Dermis blood vessel endothelial cell (primary cell): ENCODE data around the gene DUSP9. TPM values are rescaled to one million over a fixed set of nuclear protein-coding genes. Genes with fewer than 3 reads are reported as not detected.
A peak's percentile ranks its signal among the peaks of the same experiment; 100 is the strongest.
"Not testable (repeated sequence)": the region's sequence is repeated elsewhere in the genome, so short reads cannot be mapped to it uniquely, and the experiment has no call there.

Experiments used
- DNase-seq: peaks from one replicate; pipeline ENCODE4 v3.0.0; 2010
- total RNA-seq: library from RNA; depleted of rRNA; stranded (reverse); fragments of >200 nt; gene quantifications from 2 replicates; pipeline ENCODE4 v1.2.3, GENCODE V29; 2014

DUSP9 gene
- total RNA-seq, 1 donor from 2014 or later = 0.17 TPM

- DNase-seq = no peak
Observed at GRCh38 chrX:153673428-153674218, 26.6 kb downstream of the DUSP9 start, which contains the start of gene PNCK. TSS of gene PNCK (minus strand) at chrX:153673813. CDS start at chrX:153673076, 737 bp downstream.

GRCh38 chrX:153674219-153674851, 27.3 kb downstream of the DUSP9 start:
- DNase-seq = no peak

- DNase-seq = no peak
Observed at GRCh38 chrX:153681175-153681574, 34.2 kb downstream of the DUSP9 start.

GRCh38 chrX:153683486-153683885, 36.5 kb downstream of the DUSP9 start:
- DNase-seq = not testable (repeated sequence)

- no peak for DNase-seq
Observed at GRCh38 chrX:153684467-153685155, 37.6 kb downstream of the DUSP9 start.

- DNase-seq = no peak
Observed at GRCh38 chrX:153685156-153685536, 38.1 kb downstream of the DUSP9 start.

GRCh38 chrX:153685751-153686696, 39.0 kb downstream of the DUSP9 start:
- DNase-seq = no peak

- DNase-seq = no peak
Observed at GRCh38 chrX:153686711-153687110, 39.7 kb downstream of the DUSP9 start.

GRCh38 chrX:153687121-153688039, 40.4 kb downstream of the DUSP9 start, which contains the start of gene SLC6A8:
TSS of gene SLC6A8 (plus strand) at chrX:153687926. CDS start at chrX:153688575, 649 bp downstream.
- DNase-seq = peak; percentile 57

- no peak for DNase-seq
Observed at GRCh38 chrX:153688071-153688470, 41.1 kb downstream of the DUSP9 start.

- DNase-seq = no peak
Observed at GRCh38 chrX:153688506-153688905, 41.5 kb downstream of the DUSP9 start.

- peak; percentile 37 for DNase-seq
Observed at GRCh38 chrX:153688911-153689590, 42.0 kb downstream of the DUSP9 start.

GRCh38 chrX:153689654-153690465, 42.9 kb downstream of the DUSP9 start:
- DNase-seq = no peak

- DNase-seq = no peak
Observed at GRCh38 chrX:153690466-153690865, 43.5 kb downstream of the DUSP9 start.

GRCh38 chrX:153691032-153691827, 44.2 kb downstream of the DUSP9 start:
- not testable (repeated sequence) for DNase-seq

GRCh38 chrX:153692003-153692402, 45.0 kb downstream of the DUSP9 start:
- no peak for DNase-seq

- DNase-seq = no peak
Observed at GRCh38 chrX:153692611-153693156, 45.7 kb downstream of the DUSP9 start.
